HG03280 (cell line): ENCODE measurements around the gene OR14I1.
"Not testable (repeated sequence)": the region's sequence is repeated elsewhere in the genome, so short reads cannot be mapped to it uniquely, and the experiment has no call there.

Experiments used
- ATAC-seq: cut with Tn5 transposase; IDR thresholded peaks from one replicate; pipeline ENCODE4 v1.9.1; 2021; ENCODE audit warnings: mild to moderate bottlenecking, moderate library complexity; ENCODE audit not compliant: unreplicated experiment

Gene OR14I1

GRCh38 chr1:248688527-248689298 is 13.9 kb downstream of the OR14I1 start:
- peak; percentile 38 for ATAC-seq

- ATAC-seq: peak; percentile 90
These were observed 15.8 kb downstream of the OR14I1 start for GRCh38 chr1:248686815-248687214.

GRCh38 chr1:248681651-248682050 is 20.9 kb downstream of the OR14I1 start:
- ATAC-seq: no peak

- no peak for ATAC-seq
These were observed 32.6 kb downstream of the OR14I1 start for GRCh38 chr1:248670003-248670402.

GRCh38 chr1:248663453-248664328 is 38.9 kb downstream of the OR14I1 start:
- ATAC-seq: peak; percentile 89

GRCh38 chr1:248656797-248657196 is 45.8 kb downstream of the OR14I1 start:
- ATAC-seq: not testable (repeated sequence)

GRCh38 chr1:248655354-248655753 is 47.2 kb downstream of the OR14I1 start, which contains the start of gene OR2T27:
OR2T27 (minus strand) TSS chr1:248655528; CDS start chr1:248650884, 4,644 bp downstream.
- not testable (repeated sequence) for ATAC-seq
